ENCODE results near the gene ADTRP.

DNA sequence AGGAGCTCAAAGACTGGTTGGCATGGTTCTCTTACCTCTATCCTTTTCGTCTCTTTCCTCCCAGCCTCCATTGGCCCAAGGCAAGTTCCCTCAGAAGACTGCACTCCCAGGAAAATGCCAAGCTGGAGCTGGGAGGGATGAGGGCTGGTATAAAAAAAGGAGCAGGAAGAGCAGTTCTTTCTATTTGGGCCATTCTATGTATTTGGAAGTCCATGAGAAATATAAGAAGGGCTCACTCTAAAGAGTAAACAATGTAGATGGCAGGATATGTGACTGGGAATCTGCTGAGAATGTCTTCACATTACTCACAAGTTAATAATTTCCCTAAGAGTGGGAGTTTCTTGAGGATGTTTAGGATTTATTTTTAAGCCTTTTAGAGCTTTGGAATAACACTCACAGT, 36.6 kb upstream of the ADTRP start:
- TF ChIP-seq EZH2 (IDR thresholded peaks at IDR 0.05; ENCODE audit: low read length), result no peak
- TF ChIP-seq, protein P1, sequence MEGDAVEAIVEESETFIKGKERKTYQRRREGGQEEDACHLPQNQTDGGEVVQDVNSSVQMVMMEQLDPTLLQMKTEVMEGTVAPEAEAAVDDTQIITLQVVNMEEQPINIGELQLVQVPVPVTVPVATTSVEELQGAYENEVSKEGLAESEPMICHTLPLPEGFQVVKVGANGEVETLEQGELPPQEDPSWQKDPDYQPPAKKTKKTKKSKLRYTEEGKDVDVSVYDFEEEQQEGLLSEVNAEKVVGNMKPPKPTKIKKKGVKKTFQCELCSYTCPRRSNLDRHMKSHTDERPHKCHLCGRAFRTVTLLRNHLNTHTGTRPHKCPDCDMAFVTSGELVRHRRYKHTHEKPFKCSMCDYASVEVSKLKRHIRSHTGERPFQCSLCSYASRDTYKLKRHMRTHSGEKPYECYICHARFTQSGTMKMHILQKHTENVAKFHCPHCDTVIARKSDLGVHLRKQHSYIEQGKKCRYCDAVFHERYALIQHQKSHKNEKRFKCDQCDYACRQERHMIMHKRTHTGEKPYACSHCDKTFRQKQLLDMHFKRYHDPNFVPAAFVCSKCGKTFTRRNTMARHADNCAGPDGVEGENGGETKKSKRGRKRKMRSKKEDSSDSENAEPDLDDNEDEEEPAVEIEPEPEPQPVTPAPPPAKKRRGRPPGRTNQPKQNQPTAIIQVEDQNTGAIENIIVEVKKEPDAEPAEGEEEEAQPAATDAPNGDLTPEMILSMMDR (optimal IDR thresholded peaks at IDR 0.05 in 1 of 3, IDR thresholded peaks at IDR 0.05 in 1 of 3, conservative IDR thresholded peaks at IDR 0.05 in 1 of 3; ENCODE audit: extremely low read depth in 1 of 3, insufficient read depth in 2 of 3, low read length in 3 of 3), result no peak
